ENCODE data around the gene CRTC1. TPM values are rescaled to one million over a fixed set of nuclear protein-coding genes. Genes with fewer than 3 reads are reported as not detected.

CRTC1 gene
- total and polyA plus RNA-seq, 2 of the 13 experiments (the other 11 are each of a cell fraction or from before 2014, with no cell fraction given) = 2.0 to 2.7 TPM

DNA sequence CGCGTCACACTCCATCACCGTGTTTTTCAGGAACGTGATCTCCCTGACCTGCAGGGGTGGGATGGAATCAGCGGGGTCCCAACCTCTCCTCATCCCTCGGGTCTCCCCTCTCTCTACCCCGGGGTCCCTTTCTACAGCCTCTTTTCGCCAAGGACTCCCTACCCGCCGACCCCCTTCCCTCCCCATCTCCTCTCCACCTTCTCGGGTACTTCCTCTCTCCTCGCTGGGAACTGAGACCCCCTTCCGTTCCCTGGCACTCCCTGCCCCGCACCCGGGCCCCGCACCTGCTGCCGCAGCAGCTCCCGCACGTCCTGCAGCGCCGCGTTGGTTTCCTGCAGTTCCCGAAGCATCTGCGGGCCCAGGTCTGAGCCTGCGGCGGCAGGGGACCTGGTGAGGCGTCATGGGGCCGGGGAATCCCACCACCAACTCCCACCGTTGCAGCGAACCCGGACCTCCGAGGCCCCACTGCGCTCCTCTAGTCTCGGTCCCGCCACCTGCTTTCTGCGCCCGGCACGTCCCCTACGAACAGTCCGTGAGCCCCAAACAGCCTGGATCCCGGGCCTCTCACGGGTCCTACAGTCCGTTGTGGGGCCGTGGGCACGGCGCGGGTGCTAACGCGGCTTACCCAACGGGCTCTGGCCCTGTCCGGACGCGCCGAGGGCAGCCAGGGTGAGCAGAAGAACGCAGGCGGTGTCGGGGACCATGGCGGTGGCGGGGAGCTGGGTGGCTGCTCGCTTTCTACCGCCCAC lies 107.3 kb downstream of the CRTC1 start, which contains the start of gene COMP (continued):
- 0 out of 2 replicates have a peak, but pooled peaks have one; percentile 25 for TF ChIP-seq ZNF772 (CRISPR knock-in tag; IDR thresholded peaks at IDR 0.05)
- peak; percentile 11; the same call in 1 of the 2 replicates for TF ChIP-seq BCL6 (CRISPR knock-in tag; IDR thresholded peaks at IDR 0.05)
- no peak for TF ChIP-seq ZBTB20 (CRISPR knock-in tag; IDR thresholded peaks at IDR 0.05; ENCODE audit: borderline replicate concordance, low read depth)
- 0 out of 2 replicates have a peak, but pooled peaks have one; percentile 45 for TF ChIP-seq EED (CRISPR knock-in tag; IDR thresholded peaks at IDR 0.05)
- TF ChIP-seq, protein P1, sequence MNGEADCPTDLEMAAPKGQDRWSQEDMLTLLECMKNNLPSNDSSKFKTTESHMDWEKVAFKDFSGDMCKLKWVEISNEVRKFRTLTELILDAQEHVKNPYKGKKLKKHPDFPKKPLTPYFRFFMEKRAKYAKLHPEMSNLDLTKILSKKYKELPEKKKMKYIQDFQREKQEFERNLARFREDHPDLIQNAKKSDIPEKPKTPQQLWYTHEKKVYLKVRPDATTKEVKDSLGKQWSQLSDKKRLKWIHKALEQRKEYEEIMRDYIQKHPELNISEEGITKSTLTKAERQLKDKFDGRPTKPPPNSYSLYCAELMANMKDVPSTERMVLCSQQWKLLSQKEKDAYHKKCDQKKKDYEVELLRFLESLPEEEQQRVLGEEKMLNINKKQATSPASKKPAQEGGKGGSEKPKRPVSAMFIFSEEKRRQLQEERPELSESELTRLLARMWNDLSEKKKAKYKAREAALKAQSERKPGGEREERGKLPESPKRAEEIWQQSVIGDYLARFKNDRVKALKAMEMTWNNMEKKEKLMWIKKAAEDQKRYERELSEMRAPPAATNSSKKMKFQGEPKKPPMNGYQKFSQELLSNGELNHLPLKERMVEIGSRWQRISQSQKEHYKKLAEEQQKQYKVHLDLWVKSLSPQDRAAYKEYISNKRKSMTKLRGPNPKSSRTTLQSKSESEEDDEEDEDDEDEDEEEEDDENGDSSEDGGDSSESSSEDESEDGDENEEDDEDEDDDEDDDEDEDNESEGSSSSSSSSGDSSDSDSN (CRISPR knock-in tag; IDR thresholded peaks at IDR 0.05) = peak; percentile 44; the same call in 1 of the 2 replicates
- TF ChIP-seq ZNF564 (CRISPR knock-in tag; IDR thresholded peaks at IDR 0.05) = peak; percentile 77; the same call in 1 of the 2 replicates
- TF ChIP-seq, protein P2, sequence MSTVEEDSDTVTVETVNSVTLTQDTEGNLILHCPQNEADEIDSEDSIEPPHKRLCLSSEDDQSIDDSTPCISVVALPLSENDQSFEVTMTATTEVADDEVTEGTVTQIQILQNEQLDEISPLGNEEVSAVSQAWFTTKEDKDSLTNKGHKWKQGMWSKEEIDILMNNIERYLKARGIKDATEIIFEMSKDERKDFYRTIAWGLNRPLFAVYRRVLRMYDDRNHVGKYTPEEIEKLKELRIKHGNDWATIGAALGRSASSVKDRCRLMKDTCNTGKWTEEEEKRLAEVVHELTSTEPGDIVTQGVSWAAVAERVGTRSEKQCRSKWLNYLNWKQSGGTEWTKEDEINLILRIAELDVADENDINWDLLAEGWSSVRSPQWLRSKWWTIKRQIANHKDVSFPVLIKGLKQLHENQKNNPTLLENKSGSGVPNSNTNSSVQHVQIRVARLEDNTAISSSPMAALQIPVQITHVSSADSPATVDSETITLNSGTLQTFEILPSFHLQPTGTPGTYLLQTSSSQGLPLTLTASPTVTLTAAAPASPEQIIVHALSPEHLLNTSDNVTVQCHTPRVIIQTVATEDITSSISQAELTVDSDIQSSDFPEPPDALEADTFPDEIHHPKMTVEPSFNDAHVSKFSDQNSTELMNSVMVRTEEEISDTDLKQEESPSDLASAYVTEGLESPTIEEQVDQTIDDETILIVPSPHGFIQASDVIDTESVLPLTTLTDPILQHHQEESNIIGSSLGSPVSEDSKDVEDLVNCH (CRISPR knock-in tag; IDR thresholded peaks at IDR 0.05) = no peak

All from HepG2 (cell line).